Keratinocyte (primary cell): ENCODE measurements around the gene ZCCHC24.

ENCODE experiments used
- EZH2 ChIP-seq: IDR thresholded peaks from one replicate; pipeline ENCODE4 v1.6.1; 2012; ENCODE audit warnings: inconsistent platforms, mild to moderate bottlenecking, low read length, moderate library complexity
- TF ChIP-seq, protein P1 (sequence below), 3 experiments: IDR thresholded peaks in 1 of 3; conservative IDR thresholded peaks in 1 of 3; optimal IDR thresholded peaks in 1 of 3; 2 replicates in 2 of 3; 3 replicates in 1 of 3; pipeline versions ENCODE3 to v1.5.1; 2011; ENCODE audit warnings: low read length in 3 of 3, mild to moderate bottlenecking in 3 of 3, moderate library complexity in 2 of 3, control low read depth in 1 of 3, inconsistent platforms in 1 of 3; ENCODE audit not compliant: insufficient read depth in 2 of 3; ENCODE audit errors: extremely low read depth in 1 of 3

DNA sequence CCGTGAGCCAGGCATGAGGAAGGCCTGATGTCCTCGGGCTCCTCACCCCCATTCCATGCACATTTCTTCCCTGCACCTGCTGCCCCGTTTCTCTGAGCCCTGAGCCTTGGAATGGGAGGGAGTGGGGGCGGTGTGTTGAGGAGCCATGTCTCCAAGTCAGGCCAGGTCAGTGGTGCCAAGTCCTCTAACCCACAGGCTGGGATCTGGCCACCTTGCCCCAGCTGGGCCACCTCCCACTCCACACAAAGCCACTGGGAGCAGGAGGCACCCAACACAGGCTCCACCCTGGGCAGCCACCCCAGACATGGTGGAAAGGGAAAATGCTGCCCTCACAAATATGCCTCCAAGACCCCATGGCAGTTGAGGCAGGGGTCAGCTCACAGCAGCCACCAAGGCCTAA, 27.7 kb downstream of the ZCCHC24 start:
- no peak for TF ChIP-seq EZH2
- TF ChIP-seq, protein P1, sequence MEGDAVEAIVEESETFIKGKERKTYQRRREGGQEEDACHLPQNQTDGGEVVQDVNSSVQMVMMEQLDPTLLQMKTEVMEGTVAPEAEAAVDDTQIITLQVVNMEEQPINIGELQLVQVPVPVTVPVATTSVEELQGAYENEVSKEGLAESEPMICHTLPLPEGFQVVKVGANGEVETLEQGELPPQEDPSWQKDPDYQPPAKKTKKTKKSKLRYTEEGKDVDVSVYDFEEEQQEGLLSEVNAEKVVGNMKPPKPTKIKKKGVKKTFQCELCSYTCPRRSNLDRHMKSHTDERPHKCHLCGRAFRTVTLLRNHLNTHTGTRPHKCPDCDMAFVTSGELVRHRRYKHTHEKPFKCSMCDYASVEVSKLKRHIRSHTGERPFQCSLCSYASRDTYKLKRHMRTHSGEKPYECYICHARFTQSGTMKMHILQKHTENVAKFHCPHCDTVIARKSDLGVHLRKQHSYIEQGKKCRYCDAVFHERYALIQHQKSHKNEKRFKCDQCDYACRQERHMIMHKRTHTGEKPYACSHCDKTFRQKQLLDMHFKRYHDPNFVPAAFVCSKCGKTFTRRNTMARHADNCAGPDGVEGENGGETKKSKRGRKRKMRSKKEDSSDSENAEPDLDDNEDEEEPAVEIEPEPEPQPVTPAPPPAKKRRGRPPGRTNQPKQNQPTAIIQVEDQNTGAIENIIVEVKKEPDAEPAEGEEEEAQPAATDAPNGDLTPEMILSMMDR (optimal IDR thresholded peaks at IDR 0.05 in 1 of 3, IDR thresholded peaks at IDR 0.05 in 1 of 3, conservative IDR thresholded peaks at IDR 0.05 in 1 of 3; ENCODE audit: extremely low read depth in 1 of 3, insufficient read depth in 2 of 3, low read length in 3 of 3): no peak
